NB4 (cell line): ENCODE measurements around the gene TBC1D1.
"Not testable (repeated sequence)": the region's sequence is repeated elsewhere in the genome, so short reads cannot be mapped to it uniquely, and the experiment has no call there.

Source experiments
- DNase-seq: peaks from one replicate; pipeline ENCODE4 v3.0.0; 2010; ENCODE audit warnings: low read depth
- H3K4me3 ChIP-seq: one replicate; pipeline ENCODE4 v1.5.1; 2011; ENCODE audit warnings: mild to moderate bottlenecking, low read depth, low read length, moderate library complexity
- CTCF ChIP-seq: IDR thresholded peaks from one replicate; pipeline ENCODE4 v1.5.1; 2012; ENCODE audit warnings: low read depth, low read length
- MAX ChIP-seq: IDR thresholded peaks from 2 replicates; pipeline ENCODE4 v1.6.1; 2011; ENCODE audit warnings: low read depth, low read length
- MYC ChIP-seq: IDR thresholded peaks from 2 replicates; pipeline ENCODE4 v1.6.1; 2011; ENCODE audit warnings: low read depth, low read length
- POLR2A ChIP-seq: IDR thresholded peaks from 2 replicates; pipeline ENCODE4 v1.6.1; 2011; ENCODE audit warnings: mild to moderate bottlenecking; ENCODE audit not compliant: insufficient read length; ENCODE audit errors: extremely low read depth

The TBC1D1 gene

DNA sequence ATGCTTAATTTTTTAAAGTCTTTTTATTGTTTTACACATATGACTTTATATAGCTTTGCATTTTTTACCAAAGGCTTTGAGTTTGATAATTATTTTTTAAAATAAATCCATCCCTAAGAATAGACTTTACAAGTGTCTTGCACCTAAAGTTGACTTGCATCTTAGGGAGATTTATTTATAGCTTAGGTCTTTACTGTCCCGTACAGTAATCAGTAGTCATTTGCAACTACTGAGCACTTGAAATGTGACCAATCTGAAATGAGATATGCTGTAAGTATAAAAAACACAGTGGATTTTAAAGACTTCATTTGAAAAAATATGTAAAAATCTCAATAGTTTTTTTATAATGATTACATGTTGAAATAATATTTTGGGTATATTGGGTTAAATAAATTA, 19.2 kb downstream of the TBC1D1 start:
- no peak for DNase-seq
- TF ChIP-seq MYC (no peak), CTCF (no peak), POLR2A (no peak), MAX (no peak)
- no peak overlapping the region for H3K4me3 ChIP-seq

GRCh38 chr4:37914539-37914938, 23.7 kb downstream of the TBC1D1 start:
- no peak overlapping the region for H3K4me3 ChIP-seq
- DNase-seq = no peak
- TF ChIP-seq MYC (no peak), CTCF (no peak), MAX (no peak), POLR2A (no peak)

- TF ChIP-seq MYC = no peak
- TF ChIP-seq POLR2A = no peak
- TF ChIP-seq CTCF = no peak
- no peak for TF ChIP-seq MAX
- no peak overlapping the region for H3K4me3 ChIP-seq
- DNase-seq = no peak
Observed at GRCh38 chr4:37917388-37917787, 26.5 kb downstream of the TBC1D1 start.

GRCh38 chr4:37918653-37919052, 27.8 kb downstream of the TBC1D1 start:
- DNase-seq = no peak
- no peak overlapping the region for H3K4me3 ChIP-seq
- TF ChIP-seq CTCF (no peak), MYC (no peak), POLR2A (no peak), MAX (no peak)

DNA sequence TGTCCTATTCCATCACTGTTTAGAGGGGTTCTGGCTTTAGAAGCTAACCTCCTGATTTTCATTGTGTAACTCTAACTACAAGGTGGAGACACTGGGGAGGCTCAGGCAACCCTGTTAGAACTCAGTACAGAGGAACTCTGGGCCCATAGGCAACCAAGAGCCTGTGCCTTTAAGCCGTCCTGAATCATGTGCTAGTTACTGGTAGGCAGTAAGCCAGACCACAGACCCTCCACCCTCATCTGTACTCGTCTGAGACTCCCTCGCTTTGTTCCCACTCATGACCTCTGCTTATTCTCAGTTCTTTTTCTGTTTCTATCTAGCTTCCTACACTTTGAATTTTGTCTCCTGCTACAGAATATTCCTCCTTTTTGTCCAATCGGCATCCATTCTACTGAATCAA, 31.4 kb downstream of the TBC1D1 start:
- peak; percentile 48 for DNase-seq
- no peak overlapping the region for H3K4me3 ChIP-seq
- TF ChIP-seq CTCF (no peak), MAX (no peak), POLR2A (no peak), MYC (no peak)

GRCh38 chr4:37923089-37923488, 32.2 kb downstream of the TBC1D1 start:
- not testable (repeated sequence) for DNase-seq, H3K4me3 ChIP-seq
